DOHH2 (cell line): ENCODE results near the gene SMPD3.

Experiments
- EZH2phosphoT487 ChIP-seq: fragments of 200-600 bp; sonication (generic); IDR thresholded peaks from 2 replicates; pipeline ENCODE4 v1.6.1; 2017; ENCODE audit warnings: borderline replicate concordance, mild to moderate bottlenecking, antibody characterized with exemption, low read length, moderate library complexity, mixed read lengths
- TF ChIP-seq, protein P1 (sequence below): fragments of 200-600 bp; sonication (generic); IDR thresholded peaks from one replicate; pipeline ENCODE4 v1.5.1; 2014; ENCODE audit warnings: antibody characterized with exemption, mild to moderate bottlenecking, low read depth, low read length; ENCODE audit not compliant: poor library complexity, severe bottlenecking

DNA sequence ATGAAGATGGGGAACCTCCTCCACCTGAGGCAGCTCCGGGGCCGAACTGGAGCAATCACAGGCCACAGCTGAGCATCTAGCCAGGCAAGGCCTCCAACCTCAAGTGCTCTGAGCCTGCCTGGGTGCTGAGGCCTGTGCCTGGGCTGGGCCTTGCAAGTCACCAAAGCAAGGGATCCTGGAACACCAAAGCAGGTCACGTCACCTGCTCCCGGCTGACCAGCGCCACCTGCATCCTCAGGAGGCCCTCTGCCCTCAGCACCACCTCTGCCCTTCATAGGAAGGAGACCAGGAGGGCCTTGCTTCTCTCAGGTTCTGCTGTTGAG, 68.0 kb downstream of the SMPD3 start:
- TF ChIP-seq, protein P1, sequence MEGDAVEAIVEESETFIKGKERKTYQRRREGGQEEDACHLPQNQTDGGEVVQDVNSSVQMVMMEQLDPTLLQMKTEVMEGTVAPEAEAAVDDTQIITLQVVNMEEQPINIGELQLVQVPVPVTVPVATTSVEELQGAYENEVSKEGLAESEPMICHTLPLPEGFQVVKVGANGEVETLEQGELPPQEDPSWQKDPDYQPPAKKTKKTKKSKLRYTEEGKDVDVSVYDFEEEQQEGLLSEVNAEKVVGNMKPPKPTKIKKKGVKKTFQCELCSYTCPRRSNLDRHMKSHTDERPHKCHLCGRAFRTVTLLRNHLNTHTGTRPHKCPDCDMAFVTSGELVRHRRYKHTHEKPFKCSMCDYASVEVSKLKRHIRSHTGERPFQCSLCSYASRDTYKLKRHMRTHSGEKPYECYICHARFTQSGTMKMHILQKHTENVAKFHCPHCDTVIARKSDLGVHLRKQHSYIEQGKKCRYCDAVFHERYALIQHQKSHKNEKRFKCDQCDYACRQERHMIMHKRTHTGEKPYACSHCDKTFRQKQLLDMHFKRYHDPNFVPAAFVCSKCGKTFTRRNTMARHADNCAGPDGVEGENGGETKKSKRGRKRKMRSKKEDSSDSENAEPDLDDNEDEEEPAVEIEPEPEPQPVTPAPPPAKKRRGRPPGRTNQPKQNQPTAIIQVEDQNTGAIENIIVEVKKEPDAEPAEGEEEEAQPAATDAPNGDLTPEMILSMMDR = no peak
- no peak for TF ChIP-seq EZH2phosphoT487
